NT2/D1 (cell line): ENCODE measurements around the gene ZNF490.

Experiments
- SUZ12 ChIP-seq: IDR thresholded peaks from 2 replicates; pipeline ENCODE4 v1.6.1; 2011; ENCODE audit not compliant: insufficient read length, insufficient read depth; ENCODE audit errors: extremely low read depth
- YY1 ChIP-seq: IDR thresholded peaks from 2 replicates; pipeline ENCODE4 v1.6.1; 2011; ENCODE audit not compliant: insufficient read length, insufficient read depth

GRCh38 chr19:12642506-12642905, 31.9 kb upstream of the ZNF490 start:
- TF ChIP-seq SUZ12 (no peak), YY1 (no peak)
